ENCODE data around the gene CLIC6. TPM values are rescaled to one million over a fixed set of nuclear protein-coding genes. Genes with fewer than 3 reads are reported as not detected.

CLIC6 gene
- total RNA-seq, 1 donor from 2014 or later = 0.16 TPM

DNA sequence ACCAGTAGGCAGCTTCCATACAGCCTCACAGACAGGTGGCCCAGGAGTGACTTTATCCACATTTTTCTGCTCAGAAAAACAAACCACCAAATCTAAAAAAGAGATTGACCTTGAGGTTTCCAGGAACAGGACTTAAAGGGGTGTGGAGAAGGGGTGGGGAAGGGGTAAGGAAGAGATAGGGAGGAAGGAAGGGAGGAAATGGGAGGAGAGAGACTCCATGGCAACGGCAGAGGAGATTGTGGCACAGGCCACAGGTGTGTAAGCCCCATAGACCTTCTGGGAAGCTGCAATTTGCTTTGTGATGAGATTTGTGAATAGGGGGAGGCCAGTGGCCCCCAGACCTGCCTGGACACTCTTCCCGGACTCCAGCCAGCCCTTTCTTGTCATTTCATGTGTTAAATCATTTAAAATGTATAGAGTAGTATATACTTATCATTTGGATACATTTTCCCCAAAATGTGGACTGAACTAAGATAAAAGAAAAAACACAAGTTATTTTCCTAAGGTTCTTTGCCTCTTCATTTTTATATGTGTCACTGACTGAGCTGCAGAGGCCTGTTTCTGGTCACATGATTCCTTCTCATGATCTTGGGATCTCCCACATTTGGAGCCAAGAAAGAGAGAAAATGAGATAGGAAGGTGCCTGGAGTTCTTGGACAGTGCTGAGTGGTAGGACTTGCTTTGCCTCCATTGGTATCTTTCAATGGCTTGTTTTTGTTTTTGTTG lies 55.5 kb downstream of the CLIC6 start:
- intact Hi-C loops (cut with micrococcal nuclease) = no loop called here

DNA sequence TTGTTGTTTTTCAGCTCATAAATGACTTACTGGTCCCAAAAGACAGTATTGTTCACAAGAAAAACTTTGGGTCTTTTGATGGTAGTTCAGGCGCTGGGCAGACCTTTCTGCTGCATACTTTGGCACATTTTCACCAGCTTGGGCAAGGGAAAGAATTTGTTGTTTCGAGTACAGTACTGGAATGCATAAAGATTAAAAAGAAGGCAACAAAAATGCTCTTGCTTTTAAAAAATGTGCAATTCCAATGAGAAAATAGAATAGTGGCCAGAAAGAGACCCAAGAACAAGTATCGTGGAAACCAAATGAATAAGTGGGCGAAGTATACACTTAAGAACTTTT lies 56.0 kb downstream of the CLIC6 start:
- intact Hi-C loops (cut with micrococcal nuclease) = no loop called here

DNA sequence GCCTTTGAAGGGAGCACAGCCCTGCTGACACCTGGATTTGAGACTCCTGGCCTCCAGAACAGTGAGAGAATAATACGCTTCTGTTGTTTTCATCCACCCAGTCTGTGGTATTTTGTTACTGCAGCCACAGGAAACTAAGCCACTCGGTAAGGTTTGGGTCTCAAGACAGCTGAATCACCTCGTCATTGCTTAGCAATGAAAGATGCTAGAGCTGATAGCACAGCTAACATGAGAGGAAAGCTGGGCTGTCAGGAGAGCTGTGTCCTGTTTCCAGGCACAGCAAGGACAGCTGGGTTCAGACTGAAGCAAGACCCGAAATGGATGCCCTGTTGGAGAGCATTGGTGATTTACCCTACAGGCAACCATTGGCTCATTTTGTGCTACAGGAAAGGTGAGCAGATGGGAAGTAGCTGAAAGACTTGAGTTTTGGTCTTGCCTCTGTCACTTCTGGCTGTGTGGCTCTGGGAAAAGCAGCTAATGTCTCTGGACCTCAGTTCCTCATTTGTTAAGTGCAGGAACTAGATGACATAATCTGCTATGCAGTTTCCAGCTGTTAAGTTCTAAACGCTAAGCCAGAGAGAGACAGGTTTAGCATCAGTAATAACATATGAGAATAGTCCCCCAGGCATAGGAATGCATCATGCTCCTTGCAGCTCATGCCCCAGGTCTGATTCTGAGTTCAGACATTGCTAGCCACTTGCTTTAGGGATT lies 58.0 kb downstream of the CLIC6 start:
- intact Hi-C loops (cut with micrococcal nuclease) = no loop called here

DNA sequence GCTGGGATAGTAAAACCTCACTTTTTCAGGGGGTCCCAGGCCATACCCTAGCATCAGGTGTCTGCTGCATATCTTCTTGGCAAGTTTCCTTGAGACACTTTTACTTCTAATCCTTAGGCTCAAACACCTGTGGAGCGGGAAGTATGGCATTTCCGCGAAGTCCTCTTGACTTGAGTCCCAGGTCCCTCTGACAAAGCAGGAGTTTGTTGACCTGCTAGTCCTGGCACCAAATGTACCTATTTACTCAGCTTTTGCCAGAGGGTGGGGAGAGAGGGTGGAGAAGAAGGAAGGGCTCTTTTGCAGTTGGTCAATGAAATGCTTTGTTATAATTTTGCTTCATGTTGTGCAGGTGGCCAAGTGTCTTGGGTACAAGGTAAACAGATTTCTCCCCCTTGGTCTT lies 59.7 kb downstream of the CLIC6 start:
- intact Hi-C loops (cut with micrococcal nuclease) = no loop called here

DNA sequence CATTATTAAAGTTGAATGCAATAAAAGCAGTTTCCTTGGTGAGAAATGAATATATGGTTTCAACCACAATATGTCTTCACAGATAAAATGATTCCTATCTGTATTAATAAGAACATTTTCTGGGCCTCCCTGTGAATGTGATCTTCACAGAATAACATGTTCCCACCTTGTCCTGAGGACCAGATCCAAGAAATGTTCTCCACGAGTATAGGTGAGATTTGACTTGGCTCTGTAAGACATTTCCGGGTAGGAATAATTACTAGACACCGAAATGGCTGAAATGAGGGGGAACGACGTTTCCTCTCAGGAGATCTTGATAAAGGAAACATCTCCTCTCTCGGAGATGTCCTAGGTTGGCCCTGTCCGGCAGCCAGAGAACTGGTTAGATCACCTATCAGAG lies 61.4 kb downstream of the CLIC6 start:
- intact Hi-C loops (cut with micrococcal nuclease) = no loop called here

DNA sequence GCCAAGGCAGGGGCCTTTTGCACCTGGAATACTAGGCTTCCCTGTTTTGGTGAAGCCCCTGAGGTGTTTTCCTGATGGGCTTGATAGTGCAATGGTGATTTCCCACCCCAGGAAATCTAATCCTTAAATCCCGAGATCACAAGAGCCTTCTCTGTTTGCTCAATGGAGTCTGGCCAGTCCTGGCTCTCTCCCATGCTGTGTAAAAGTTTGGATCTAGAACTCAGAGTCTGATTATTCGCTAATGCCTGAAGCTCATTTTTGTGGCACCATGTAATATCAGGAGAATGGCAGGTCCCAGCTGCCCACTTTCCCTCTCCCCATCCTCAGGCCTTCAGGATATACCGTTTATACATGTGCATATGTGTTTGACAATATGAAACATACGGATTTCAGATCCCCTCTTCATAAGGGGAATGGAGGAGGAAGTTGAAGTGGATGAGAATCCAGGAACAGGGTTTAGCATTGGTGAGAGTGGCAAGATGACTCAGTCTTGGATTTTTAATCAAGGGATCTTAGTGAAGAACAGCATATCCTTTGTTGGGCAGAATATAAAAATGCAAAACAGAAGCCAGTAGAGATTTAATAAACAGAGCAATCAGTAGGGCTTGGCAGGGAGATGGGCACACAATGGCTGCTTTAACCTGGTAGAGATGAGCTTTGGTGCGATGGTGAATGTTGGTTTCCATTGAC lies 62.1 kb downstream of the CLIC6 start:
- intact Hi-C loops (cut with micrococcal nuclease) = no loop called here

DNA sequence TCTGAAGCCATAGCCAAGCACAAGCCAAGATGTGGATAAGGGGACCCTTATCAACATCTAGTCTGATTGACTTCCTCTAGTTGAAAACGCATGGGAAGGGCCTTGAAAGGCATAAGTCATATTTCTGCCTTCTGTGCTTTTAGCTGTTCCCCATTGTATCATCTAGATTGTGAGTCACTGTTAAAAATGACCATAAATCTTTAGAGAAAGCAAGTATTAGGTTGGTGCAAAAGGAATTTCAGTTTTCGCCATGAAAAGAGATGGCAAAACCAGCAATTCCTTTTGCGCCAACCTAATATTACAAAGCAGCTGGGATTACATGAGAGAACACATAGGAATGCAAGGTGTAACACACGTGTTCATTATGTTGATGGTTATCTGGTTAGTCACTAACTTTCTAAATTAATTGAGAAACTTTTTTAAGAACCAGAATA lies 63.6 kb downstream of the CLIC6 start:
- intact Hi-C loops (cut with micrococcal nuclease) = no loop called here

DNA sequence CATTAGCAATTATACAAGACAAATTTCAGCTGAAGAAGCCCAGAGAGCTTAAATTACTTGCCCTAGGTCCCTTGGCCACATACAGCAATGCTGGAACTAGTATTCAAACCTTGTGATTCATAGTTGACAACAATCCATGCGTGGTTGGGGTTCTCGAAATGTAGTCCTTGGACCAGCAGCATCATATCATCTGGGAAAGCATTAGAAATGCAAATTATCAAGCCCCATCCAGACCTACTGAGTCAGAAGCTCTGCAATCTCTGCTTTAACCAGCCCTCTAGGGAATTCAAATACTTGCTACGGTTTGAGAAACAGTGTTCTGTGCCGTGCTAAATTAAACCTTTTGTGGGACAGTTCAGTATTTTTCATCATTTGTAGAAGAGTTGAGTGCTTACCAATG lies 65.1 kb downstream of the CLIC6 start:
- intact Hi-C loops (cut with micrococcal nuclease) = no loop called here

DNA sequence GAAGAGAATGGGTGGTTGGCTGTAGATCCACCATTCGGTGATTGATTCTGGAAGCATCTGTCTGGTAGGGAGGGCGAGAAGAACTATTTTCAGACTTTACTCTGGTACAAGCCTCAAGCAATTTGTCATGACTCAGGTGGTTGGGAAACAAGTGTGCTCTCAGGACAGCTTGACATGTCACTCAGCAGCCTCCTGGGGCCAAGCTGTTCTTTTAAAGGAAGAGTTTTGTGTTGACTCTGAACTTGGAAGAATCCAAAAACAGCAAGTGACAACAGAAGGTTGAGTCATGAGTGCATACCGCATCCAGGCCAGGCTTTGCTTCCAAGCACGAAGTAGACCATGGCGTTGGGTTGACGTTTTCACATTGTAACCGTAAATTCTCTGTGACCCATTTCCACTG lies 65.9 kb downstream of the CLIC6 start:
- intact Hi-C loops (cut with micrococcal nuclease) = no loop called here

DNA sequence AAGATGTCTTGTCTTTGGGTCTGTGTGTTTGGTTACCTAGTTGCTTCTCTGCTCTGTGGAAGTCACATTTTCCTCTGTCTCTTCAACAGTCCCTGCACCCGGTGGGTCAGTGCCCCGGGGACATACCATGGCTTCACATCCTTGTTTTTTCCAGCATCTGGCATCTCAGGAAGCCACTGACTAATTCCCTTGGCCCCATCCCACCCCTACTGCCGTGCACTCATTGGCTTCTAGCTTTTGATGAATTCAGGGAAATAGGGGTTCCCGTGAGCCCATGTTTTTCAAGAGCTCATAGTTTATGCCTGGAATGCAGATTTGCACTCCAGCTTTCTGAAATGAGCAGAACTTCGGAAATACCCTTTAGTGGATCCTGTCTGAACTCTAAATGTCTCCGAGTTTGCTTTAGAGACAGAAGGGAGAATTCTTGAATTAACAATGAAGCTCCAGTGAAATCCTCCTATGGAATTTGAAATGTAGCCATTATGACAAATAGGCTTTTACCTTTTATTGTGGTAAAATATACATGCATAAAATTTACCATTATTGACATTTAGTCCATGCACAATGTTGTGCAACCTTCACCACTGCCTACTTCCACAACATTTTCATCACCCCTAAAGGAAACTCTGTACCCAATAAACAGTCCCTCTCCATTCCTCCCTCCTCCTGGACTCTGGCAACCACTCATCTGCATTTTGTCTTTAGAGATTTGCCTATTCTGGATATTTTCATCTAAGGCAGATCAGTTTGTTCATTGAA lies 67.5 kb downstream of the CLIC6 start:
- intact Hi-C loops (cut with micrococcal nuclease) = no loop called here

DNA sequence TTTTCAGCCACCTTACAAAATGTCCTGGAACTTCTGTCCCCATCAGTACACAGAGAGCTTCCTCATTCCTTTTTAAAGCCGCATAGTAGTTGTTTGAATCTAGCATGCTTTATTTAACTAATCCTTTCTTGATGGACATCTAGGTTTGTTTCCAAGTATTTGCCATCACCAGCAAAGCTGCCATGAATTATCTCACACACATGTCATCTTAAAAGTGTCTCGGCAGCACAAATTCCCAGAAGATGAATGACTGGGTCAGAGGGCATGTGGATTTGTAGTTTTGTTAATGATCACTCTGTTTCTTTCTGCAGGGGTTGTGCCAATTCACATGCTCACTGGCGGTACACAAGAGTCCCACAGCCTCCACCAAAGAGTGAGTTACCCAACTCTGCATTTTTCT lies 68.3 kb downstream of the CLIC6 start:
- intact Hi-C loops (cut with micrococcal nuclease) = no loop called here

DNA sequence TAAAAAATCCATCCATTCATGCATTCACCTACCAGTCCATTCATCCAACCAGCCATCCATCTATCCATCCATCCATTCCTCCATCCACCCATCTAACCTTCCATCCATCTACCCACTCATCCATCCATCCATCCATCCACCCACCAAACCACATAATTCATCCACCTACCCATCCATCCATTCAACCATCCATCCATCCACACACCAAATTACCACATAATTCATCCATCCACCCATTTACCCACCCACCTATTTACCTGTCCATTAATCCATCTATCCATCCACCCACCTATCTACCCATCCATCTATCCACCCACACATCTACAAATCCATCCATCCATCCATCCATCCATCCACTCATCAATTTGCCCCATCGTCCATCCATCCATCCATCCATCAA lies 71.4 kb downstream of the CLIC6 start:
- intact Hi-C loops (cut with micrococcal nuclease) = loop anchor here (10.0 kb wide), 1 partner anchor 305 kb away; the partner anchor contains the start of gene RUNX1

DNA sequence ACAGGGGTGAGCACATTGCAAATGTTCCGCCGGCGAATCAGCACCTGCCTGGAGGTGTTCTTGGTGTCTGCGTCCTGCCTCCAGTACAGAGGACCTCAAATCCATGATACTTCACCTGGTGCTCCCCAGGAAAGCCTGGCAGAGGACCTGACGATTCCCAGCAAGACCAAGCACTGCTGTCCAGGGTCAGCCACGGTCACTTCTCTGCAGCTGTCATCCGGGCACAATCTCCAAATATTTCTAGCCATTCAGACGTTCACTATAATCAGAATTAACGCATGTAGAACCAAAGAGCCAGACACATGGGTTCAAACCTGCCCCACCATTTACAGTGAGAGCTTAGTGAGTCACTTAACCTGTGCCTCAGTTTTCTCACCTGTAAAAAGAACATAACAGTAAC lies 74.5 kb downstream of the CLIC6 start:
- intact Hi-C loops (cut with micrococcal nuclease) = loop anchor here (10.0 kb wide), 1 partner anchor 302 kb away; the partner anchor contains the start of gene RUNX1

DNA sequence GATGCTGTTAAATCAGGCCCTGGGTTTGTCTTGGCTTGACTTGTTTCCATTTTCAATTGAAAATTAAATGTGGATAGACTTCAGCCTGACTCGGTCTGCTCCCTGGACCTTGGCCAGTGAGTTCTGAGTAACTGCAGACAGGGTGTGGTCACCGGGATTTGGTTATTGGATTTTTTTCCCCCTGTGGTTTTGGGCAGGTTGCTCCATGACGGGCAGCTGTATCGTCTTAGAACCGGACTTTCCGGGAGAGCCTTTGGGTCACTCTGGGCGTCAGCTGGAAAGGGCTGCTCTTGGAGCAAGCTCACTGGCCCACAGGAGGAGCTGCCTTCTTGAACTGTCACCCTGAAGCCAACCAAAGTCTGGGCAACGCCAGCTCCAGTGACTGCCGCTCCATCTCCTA lies 75.0 kb downstream of the CLIC6 start:
- intact Hi-C loops (cut with micrococcal nuclease) = loop anchor here (10.0 kb wide), 1 partner anchor 301 kb away; the partner anchor contains the start of gene RUNX1

DNA sequence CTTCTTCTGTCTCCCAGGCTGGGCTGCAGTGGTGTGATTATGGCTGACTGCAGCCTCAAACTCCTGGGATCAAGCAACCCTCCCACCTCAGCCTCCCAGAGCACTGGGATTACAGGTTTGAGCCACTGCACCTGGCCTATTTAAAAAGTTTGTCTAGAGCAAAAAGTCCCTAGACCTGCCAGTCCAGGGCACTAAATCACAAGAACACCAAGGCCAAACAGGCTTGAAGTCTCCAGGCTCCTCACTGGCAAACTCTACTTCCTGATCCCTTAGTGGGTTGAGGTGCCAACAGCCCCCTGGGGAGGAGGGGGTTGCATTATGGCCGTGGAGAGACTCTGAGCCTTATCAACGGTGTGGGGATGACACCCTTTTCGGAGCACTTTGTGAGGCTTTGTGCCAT lies 76.0 kb downstream of the CLIC6 start:
- intact Hi-C loops (cut with micrococcal nuclease) = loop anchor here (1.0 to 10.0 kb wide), 5 partner anchors 144 to 1282 kb away; partner anchors contain the start of gene RUNX1

DNA sequence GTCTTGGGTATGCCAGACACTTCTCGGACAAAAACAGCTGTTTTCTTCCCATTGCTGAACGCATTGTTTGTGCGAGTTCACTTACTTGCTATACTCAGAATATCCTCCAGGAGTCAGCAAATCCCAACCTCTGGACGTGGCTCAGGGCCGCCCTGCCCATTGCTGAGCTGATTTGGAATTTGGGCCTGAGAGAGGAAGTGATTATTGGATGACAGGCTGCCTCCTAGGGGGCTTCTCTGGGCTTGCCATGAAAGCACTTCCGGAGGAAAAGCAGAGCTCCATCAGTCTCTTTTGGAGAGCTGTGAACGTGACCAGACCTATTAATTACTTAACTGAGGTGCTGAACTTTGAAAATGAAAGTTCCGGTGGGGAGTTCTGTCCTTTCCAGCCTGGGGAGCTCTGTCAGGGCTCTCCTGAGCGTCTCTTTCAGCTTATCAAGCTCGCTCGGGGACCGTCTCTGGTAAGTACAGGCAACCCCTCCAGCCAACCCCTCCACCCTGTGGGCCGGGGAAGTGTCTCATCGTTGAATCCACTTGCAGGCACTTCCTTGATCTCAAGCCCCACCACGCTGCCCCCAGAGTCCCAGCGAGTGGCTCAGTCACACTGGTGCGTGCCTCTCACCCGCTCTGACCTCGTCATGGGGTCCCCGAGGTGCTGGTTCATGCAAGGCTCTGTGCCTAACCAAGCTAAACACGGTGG lies 76.9 kb downstream of the CLIC6 start:
- intact Hi-C loops (cut with micrococcal nuclease) = loop anchor here (1.0 to 10.0 kb wide), 5 partner anchors 143 to 1282 kb away; partner anchors contain the start of gene RUNX1

DNA sequence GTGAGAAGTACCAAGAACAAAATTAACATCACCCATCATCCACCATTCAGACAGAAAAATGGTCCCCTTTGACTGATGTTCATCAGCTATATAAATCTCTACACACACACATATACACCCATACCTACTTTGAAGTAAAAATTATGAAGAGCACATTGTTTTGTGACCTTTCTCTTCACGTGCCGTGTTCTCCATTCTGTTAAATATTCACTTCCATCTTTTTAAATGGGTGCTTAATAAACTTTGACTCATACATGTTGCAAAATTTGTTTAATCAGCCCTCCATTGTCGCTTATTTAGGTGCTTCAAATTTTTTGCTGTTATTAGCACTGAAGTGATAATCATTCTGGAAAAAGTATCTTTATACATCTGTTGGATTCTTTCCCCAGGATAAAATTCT lies 80.1 kb downstream of the CLIC6 start:
- intact Hi-C loops (cut with micrococcal nuclease) = loop anchor here (5.0 to 10.0 kb wide), 2 partner anchors 296 to 1278 kb away; partner anchors contain the start of gene RUNX1

DNA sequence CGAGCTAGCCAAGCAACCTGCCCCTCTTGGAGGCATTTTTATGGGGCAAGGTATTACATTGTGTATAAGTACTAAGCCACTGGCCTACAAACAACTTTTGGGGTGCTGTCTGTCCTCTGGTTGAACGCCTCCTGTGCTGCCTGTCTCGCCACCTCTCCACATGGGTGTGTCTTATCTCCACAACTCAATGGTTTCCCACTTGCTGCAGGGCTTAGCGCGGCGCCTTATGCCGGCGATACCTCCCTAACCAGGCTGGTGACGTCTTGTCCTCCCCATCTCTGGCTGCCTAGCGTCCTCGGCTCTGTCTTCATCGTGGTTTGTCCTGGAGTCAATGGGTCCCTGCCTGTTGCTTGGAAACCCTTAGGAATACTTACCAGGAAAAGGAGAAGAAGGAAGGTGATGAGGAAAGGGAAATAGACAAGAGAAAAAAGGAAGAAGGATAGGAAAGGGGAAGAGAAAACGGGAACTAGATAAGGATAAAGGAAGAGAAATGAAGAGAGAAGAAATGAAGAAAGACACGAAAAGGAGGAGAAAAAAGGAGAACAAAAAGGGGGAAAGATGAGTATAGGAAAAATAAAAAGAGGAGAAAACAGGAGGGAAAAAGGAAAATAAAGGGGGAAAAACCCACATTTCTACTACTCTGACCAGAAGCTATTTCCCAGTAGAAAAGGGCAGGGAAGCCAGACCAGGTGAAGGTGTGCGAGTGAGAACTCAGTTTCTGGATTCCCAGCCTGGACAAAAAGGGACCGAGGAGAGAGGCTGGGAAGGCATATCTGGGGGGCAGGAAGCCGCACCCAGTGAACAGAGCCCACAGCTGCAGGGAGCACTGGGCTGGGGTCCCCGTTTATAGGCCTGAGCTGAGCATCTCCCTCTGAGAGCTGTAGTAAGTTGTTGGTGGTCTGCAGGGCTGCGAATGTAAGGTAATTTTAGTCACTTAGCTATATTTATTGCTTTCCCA lies 86.2 kb downstream of the CLIC6 start:
- intact Hi-C loops (cut with micrococcal nuclease) = no loop called here

DNA sequence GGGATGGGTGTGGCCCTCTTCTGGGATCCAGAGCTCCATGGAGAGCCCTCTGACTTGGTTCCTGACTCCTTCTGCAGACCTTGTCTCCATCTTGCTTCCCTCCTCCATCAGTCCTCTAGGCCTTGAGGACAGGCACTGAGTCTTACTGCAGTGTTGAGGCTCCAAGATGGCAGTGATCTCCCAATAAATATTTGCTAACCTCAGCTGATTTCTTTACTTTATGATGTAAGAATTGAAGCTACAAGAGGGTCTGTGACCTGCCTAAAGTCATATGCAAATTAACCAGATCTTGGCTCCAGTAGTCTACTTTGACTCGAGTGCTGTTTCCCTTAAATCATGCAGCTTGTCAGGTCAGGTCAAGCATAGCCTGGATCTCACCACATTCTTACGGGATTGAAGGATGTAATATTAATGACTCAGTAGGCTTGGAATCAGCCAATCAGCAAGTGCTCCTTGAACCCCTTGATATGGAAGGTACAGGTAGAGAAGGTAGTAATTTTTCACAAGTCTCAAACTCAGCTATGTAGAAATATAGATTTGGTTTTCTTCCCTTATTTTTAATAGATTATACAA lies 93.0 kb downstream of the CLIC6 start:
- intact Hi-C loops (cut with micrococcal nuclease) = no loop called here
